Measurements from ENCODE around the gene MBNL2.

MBNL2 gene

GRCh38 chr13:97235549-97236231 lies 13.6 kb downstream of the MBNL2 start:
- DNase-seq = peak; percentile 86

- no peak for DNase-seq
These were observed 15.3 kb downstream of the MBNL2 start for GRCh38 chr13:97237388-97237787.

- no peak for DNase-seq
These were observed 16.3 kb downstream of the MBNL2 start for GRCh38 chr13:97238432-97238831.

GRCh38 chr13:97238883-97239282 lies 16.8 kb downstream of the MBNL2 start:
- no peak for DNase-seq

- DNase-seq = no peak
These were observed 17.2 kb downstream of the MBNL2 start for GRCh38 chr13:97239306-97239705.

GRCh38 chr13:97239943-97240787 lies 18.0 kb downstream of the MBNL2 start:
- no peak for DNase-seq

GRCh38 chr13:97240788-97241734 lies 18.9 kb downstream of the MBNL2 start:
- DNase-seq = no peak

GRCh38 chr13:97241761-97242160 lies 19.6 kb downstream of the MBNL2 start:
- DNase-seq = no peak

GRCh38 chr13:97242755-97243497 lies 20.8 kb downstream of the MBNL2 start:
- DNase-seq = no peak

GRCh38 chr13:97243915-97244781 lies 22.0 kb downstream of the MBNL2 start:
- no peak for DNase-seq

- DNase-seq = no peak
These were observed 22.9 kb downstream of the MBNL2 start for GRCh38 chr13:97245011-97245410.

- no peak for DNase-seq
These were observed 24.5 kb downstream of the MBNL2 start for GRCh38 chr13:97246596-97247158.

GRCh38 chr13:97248243-97248642 lies 26.1 kb downstream of the MBNL2 start:
- DNase-seq = peak; percentile 50

- DNase-seq = no peak
These were observed 27.1 kb downstream of the MBNL2 start for GRCh38 chr13:97249093-97249795.

- no peak for DNase-seq
These were observed 27.8 kb downstream of the MBNL2 start for GRCh38 chr13:97249796-97250495.

- no peak for DNase-seq
These were observed 28.4 kb downstream of the MBNL2 start for GRCh38 chr13:97250560-97250959.

- DNase-seq = peak; percentile 77
These were observed 30.6 kb downstream of the MBNL2 start for GRCh38 chr13:97252735-97253134.

GRCh38 chr13:97253581-97254293 lies 31.6 kb downstream of the MBNL2 start:
- DNase-seq = no peak

GRCh38 chr13:97254816-97255215 lies 32.7 kb downstream of the MBNL2 start:
- peak; percentile 84 for DNase-seq

Data from NCI-H2171 treated with DMSO at 0.1 percent for 48 hours (cell line).